Right atrium auricular region (tissue), 2 donors: Measurements from ENCODE around the gene CLNS1A. TPM values are rescaled to one million over a fixed set of nuclear protein-coding genes. Genes with fewer than 3 reads are reported as not detected.

ENCODE experiments used
- DNase-seq: peaks from one replicate; pipeline ENCODE4 v3.0.0-alpha.2; 2019; ENCODE audit warnings: low spot score
- H3K27ac ChIP-seq, 2 donors: fragments of 200-600 bp; sonication (generic); 1 replicate in 1 of 2; 2 replicates in 1 of 2; pipeline ENCODE4 v1.5.1; 2016 to 2019
- H3K27me3 ChIP-seq, 2 donors: fragments of 200-600 bp; sonication (generic); one replicate each; pipeline versions ENCODE4 v1.5.1 to v1.6.0; 2017 to 2019
- H3K36me3 ChIP-seq: fragments of 200-600 bp; sonication (generic); one replicate; pipeline ENCODE4 v1.5.1; 2016
- H3K4me1 ChIP-seq, 2 donors: fragments of 200-600 bp; sonication (generic); one replicate each; pipeline versions ENCODE4 v1.5.1 to v1.6.0; 2017 to 2019
- H3K4me3 ChIP-seq, 2 donors: fragments of 200-600 bp; sonication (generic); 1 replicate in 1 of 2; 2 replicates in 1 of 2; pipeline ENCODE4 v1.5.1; 2017 to 2019; ENCODE audit warnings: mild to moderate bottlenecking in 1 of 2, moderate library complexity in 1 of 2
- H3K9me3 ChIP-seq, 2 donors: fragments of 200-600 bp; sonication (generic); one replicate each; pipeline ENCODE4 v1.5.1; 2019
- total RNA-seq, 2 donors: library from RNA; depleted of rRNA; stranded (reverse); fragments of >200 nt; gene quantifications; one replicate each; pipeline ENCODE4 v1.1.0, GENCODE V29; 2016
- TF ChIP-seq, protein P1 (sequence below), 2 donors: fragments of 200-600 bp; sonication (generic); IDR thresholded peaks; one replicate each; pipeline ENCODE4 v1.5.1; 2019; ENCODE audit warnings: antibody characterized with exemption in 2 of 2

Gene CLNS1A
- total RNA-seq, 2 donors from 2014 or later = 55.2 to 59.2 TPM

DNA sequence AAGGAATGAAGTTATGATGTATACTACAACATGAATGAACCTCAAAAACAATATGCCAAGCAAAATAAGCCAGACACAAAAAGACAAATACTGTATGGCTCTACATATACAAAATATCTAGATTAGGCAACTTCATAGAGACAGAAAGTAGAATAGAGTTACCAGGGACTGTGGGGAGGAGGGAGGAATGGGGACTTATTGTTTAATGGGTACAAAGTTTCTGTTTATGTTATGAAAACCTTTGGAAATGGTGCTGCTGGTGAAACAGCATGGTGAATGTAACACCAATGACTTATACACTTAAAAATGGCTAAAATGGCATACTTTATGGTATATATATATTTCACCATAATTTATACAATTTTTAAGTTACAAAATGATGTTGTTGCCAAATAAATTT is 43.7 kb downstream of the CLNS1A start:
- Histone ChIP-seq H3K27ac (no peak overlapping the region), H3K4me1 (peaks cover 0 to 13% of the 10 kb centered on the region in 2 donors), H3K36me3 (no peaks in the 10 kb centered on the region), H3K4me3 (no peak overlapping the region), H3K9me3 (no peaks in the 10 kb centered on the region), H3K27me3 (no peaks in the 10 kb centered on the region)
- TF ChIP-seq, protein P1, sequence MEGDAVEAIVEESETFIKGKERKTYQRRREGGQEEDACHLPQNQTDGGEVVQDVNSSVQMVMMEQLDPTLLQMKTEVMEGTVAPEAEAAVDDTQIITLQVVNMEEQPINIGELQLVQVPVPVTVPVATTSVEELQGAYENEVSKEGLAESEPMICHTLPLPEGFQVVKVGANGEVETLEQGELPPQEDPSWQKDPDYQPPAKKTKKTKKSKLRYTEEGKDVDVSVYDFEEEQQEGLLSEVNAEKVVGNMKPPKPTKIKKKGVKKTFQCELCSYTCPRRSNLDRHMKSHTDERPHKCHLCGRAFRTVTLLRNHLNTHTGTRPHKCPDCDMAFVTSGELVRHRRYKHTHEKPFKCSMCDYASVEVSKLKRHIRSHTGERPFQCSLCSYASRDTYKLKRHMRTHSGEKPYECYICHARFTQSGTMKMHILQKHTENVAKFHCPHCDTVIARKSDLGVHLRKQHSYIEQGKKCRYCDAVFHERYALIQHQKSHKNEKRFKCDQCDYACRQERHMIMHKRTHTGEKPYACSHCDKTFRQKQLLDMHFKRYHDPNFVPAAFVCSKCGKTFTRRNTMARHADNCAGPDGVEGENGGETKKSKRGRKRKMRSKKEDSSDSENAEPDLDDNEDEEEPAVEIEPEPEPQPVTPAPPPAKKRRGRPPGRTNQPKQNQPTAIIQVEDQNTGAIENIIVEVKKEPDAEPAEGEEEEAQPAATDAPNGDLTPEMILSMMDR (IDR thresholded peaks at IDR 0.05) = no peak
- DNase-seq = no peak

DNA sequence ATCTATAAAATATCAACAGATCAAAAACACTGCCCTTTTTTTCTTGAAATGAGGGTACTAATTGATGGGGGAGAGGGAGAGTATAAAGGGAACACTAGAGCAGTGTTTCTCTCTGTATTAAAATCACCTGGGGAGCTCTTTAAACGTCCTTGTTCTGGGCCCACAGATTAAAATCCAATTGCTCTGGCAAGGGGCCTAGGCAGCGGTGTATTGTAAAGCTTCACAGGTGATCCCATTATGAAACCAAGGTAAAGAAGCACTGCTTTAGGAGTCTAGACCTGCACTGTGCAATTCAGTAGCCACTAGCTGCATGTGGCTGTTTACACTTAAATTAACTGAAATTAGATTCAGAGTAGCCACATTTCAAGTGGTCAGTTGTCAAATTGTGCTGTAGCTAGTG is 44.9 kb downstream of the CLNS1A start:
- Histone ChIP-seq H3K36me3 (no peaks in the 10 kb centered on the region), H3K4me3 (no peak overlapping the region), H3K27ac (no peak overlapping the region), H3K27me3 (no peaks in the 10 kb centered on the region), H3K9me3 (no peaks in the 10 kb centered on the region), H3K4me1 (peaks cover 0 to 17% of the 10 kb centered on the region in 2 donors)
- TF ChIP-seq, protein P1 (IDR thresholded peaks at IDR 0.05) = no peak
- no peak for DNase-seq

DNA sequence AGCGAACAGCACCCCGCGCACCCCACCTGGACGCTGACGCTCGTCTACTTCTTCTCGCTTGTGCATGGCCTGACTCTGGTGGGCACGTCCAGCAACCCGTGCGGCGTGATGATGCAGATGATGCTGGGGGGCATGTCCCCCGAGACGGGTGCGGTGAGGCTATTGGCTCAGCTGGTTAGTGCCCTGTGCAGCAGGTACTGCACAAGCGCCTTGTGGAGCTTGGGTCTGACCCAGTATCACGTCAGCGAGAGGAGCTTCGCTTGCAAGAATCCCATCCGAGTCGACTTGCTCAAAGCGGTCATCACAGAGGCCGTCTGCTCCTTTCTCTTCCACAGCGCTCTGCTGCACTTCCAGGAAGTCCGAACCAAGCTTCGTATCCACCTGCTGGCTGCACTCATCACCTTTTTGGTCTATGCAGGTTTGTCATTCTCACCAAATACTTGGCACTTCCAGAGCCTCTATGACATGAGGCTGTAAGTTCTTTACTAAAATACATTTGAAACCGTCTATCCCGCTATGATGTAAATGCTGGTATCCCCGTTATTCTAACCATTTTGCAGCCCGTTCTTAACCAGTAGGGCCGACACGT is 47.3 kb downstream of the CLNS1A start:
- H3K4me1 ChIP-seq = peaks cover 0 to 17% of the 10 kb centered on the region in 2 donors
- TF ChIP-seq, protein P1 (IDR thresholded peaks at IDR 0.05) = no peak
- no peaks in the 10 kb centered on the region for H3K36me3 ChIP-seq
- peak overlapping the region; percentile 57 to 63 for H3K4me3 ChIP-seq
- peak overlapping the region; percentile 83 to 84 for H3K27ac ChIP-seq
- no peaks in the 10 kb centered on the region for H3K27me3 ChIP-seq
- no peaks in the 10 kb centered on the region for H3K9me3 ChIP-seq
- DNase-seq = no peak

DNA sequence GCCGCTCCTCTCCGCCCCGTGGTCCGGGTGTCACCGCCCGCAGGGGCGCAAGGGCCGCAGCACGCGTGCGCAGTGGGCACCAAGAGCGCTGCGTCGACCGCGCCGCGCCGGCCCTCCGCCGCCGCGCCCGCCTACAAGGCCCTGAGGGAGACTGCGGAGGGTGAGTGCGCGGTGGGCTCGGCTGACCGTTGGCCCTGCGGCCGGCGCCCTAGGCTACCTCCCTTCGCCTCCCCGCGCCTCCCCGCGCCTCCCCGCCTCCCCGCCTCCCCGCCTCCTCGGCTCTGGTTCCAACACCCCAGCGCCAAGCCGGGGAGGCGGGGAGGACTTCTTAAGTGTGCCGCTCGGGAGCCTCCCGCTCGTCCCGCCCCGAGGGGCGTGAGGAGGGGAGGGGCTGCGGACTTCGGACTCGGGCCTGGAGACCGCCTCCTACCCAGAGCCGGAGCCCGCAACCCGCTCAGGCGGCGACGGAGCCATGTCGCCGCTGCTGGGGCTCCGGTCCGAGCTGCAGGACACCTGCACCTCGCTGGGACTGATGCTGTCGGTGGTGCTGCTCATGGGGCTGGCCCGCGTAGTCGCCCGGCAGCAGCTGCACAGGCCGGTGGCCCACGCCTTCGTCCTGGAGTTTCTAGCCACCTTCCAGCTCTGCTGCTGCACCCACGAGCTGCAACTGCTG is 47.9 kb downstream of the CLNS1A start, which contains the start of gene AQP11:
AQP11 (plus strand) TSS at position 433 of the 673 bp plus-strand sequence; CDS start at position 473, 40 bp downstream.
- DNase-seq = peak; percentile 76
- TF ChIP-seq, protein P1 (IDR thresholded peaks at IDR 0.05) = peak in 1 of 2 donors; percentile 21
- peaks cover 0 to 17% of the 10 kb centered on the region in 2 donors for H3K4me1 ChIP-seq
- H3K27ac ChIP-seq = peak within 1 kb of the TSS; percentile 83 to 84
- no peaks in the 10 kb centered on the region for H3K27me3 ChIP-seq
- H3K4me3 ChIP-seq = peak within 1 kb of the TSS; percentile 57 to 63
- no peaks in the 10 kb centered on the region for H3K9me3 ChIP-seq
- H3K36me3 ChIP-seq = no peaks in the 10 kb centered on the region

DNA sequence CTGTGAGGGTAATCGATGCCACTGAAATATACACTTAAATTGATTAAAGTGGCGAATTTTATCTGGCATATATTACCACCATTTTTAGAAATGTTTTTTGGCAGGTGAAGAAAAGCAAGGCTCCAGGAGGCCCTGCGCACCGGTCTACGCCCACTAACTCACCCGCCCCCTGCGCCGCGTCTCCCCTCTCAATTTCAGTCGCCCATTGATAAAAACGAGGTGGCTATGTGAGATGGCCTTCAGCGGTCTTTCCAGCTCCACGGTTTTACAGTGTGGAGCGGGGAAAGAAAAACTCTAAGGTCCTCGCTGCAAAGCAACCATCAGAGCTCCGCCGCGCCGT is 48.4 kb downstream of the CLNS1A start:
- Histone ChIP-seq H3K27ac (peak overlapping the region; percentile 83 to 84), H3K36me3 (no peaks in the 10 kb centered on the region), H3K27me3 (no peaks in the 10 kb centered on the region), H3K9me3 (no peaks in the 10 kb centered on the region), H3K4me3 (peak overlapping the region; percentile 57 to 63), H3K4me1 (peaks cover 0 to 17% of the 10 kb centered on the region in 2 donors)
- TF ChIP-seq, protein P1 (IDR thresholded peaks at IDR 0.05) = no peak
- DNase-seq = no peak
